B cell (primary cell): ENCODE data around the gene MVD. TPM values are rescaled to one million over a fixed set of nuclear protein-coding genes. Genes with fewer than 3 reads are reported as not detected.

Source experiments
- ATAC-seq: fragments of 200-7000 bp; cut with Tn5 transposase; one replicate; pipeline ENCODE4 v1.10.0; 2021; ENCODE audit warnings: low read depth, mild to moderate bottlenecking, moderate number of reproducible peaks, moderate library complexity
- CTCF ChIA-PET: fragments of 350-600 bp; sonication (Branson Sonifier 250); formaldehyde crosslinking; loops from one replicate; lab custom pipeline; 2021; ENCODE audit warnings: antibody characterized with exemption, inconsistent platforms; lab: Charles Lee
- POLR2A ChIA-PET: fragments of 350-600 bp; sonication (Branson Sonifier 250); formaldehyde crosslinking; loops from one replicate; lab custom pipeline; 2021; ENCODE audit warnings: antibody characterized with exemption; lab: Charles Lee
- DNase-seq: peaks from one replicate; pipeline ENCODE4 v3.0.0; 2013
- H2AFZ ChIP-seq: 2 replicates; pipeline ENCODE4 v1.6.1; 2012; ENCODE audit warnings: mild to moderate bottlenecking, low read depth, low read length; ENCODE audit not compliant: insufficient read depth, poor library complexity, severe bottlenecking
- H3K27ac ChIP-seq, 2 donors: 1 replicate in 1 of 2; 2 replicates in 1 of 2; pipeline ENCODE4 v1.5.1; 2012 to 2013; ENCODE audit warnings: low read length in 2 of 2, mild to moderate bottlenecking in 2 of 2, moderate library complexity in 1 of 2
- H3K27me3 ChIP-seq, 4 experiments: fragments of 200-600 bp in 1 of 4; sonication (generic) in 1 of 4; replicated peaks in 1 of 4; 1 replicate in 2 of 4; 2 replicates in 2 of 4; pipeline versions ENCODE4 v1.6.1 to v1.7.0; 2013 to 2016; ENCODE audit warnings: low read length in 3 of 4, mild to moderate bottlenecking in 2 of 4, mixed read lengths in 1 of 4, moderate library complexity in 1 of 4; ENCODE audit not compliant: insufficient read depth in 4 of 4, control insufficient read depth in 3 of 4; ENCODE audit errors: control extremely low read depth in 1 of 4
- H3K36me3 ChIP-seq, 2 experiments: replicated peaks in 1 of 2; 1 replicate in 1 of 2; 2 replicates in 1 of 2; pipeline versions ENCODE4 v1.6.1 to v1.7.1; 2013; ENCODE audit warnings: low read length in 1 of 2; ENCODE audit not compliant: insufficient read depth in 2 of 2, control insufficient read depth in 1 of 2; ENCODE audit errors: control extremely low read depth in 1 of 2, extremely low read depth in 1 of 2
- H3K4me1 ChIP-seq, 2 donors: fragments of 200-600 bp in 1 of 2; sonication (generic) in 1 of 2; 1 replicate in 1 of 2; 2 replicates in 1 of 2; pipeline versions ENCODE4 v1.5.1 to v1.6.1; 2013 to 2017; ENCODE audit warnings: low read length in 2 of 2; ENCODE audit not compliant: control insufficient read depth in 2 of 2, insufficient read depth in 2 of 2
- H3K4me2 ChIP-seq: replicated peaks from 2 replicates; pipeline ENCODE3; 2012; ENCODE audit warnings: mild to moderate bottlenecking, low read depth, low read length; ENCODE audit not compliant: poor library complexity, severe bottlenecking
- H3K4me3 ChIP-seq, 5 experiments: fragments of 200-600 bp in 1 of 5; sonication (generic) in 1 of 5; 1 replicate in 3 of 5; 2 replicates in 2 of 5; pipeline versions ENCODE4 v1.5.1 to v1.7.0; 2011 to 2016; ENCODE audit warnings: low read length in 4 of 5, mild to moderate bottlenecking in 4 of 5, low read depth in 2 of 5, control low read depth in 1 of 5, moderate library complexity in 1 of 5; ENCODE audit not compliant: insufficient read depth in 1 of 5; ENCODE audit errors: control extremely low read depth in 1 of 5, extremely low read depth in 1 of 5
- H3K79me2 ChIP-seq: fragments of 200-600 bp; sonication (generic); one replicate; pipeline ENCODE4 v1.6.0; 2016; ENCODE audit warnings: low read length; ENCODE audit not compliant: control insufficient read depth, insufficient read depth
- H3K9ac ChIP-seq: fragments of 200-600 bp; sonication (generic); 2 replicates; pipeline ENCODE4 v1.6.1; 2017; ENCODE audit warnings: mild to moderate bottlenecking, low read length, moderate library complexity
- H3K9me3 ChIP-seq, 3 donors: one replicate each; pipeline versions ENCODE4 v1.6.1 to v1.7.1; 2013; ENCODE audit warnings: low read length in 2 of 3; ENCODE audit not compliant: control insufficient read depth in 2 of 3, insufficient read depth in 1 of 3; ENCODE audit errors: control extremely low read depth in 1 of 3
- H4K20me1 ChIP-seq: 2 replicates; pipeline ENCODE4 v1.6.0; 2012; ENCODE audit warnings: mild to moderate bottlenecking, low read length; ENCODE audit not compliant: insufficient read depth, control insufficient read depth, poor library complexity, severe bottlenecking
- H3K27ac Mint-ChIP-seq: one replicate; pipeline ENCODE4 v1.8.0; 2021; ENCODE audit warnings: mixed read lengths
- H3K27me3 Mint-ChIP-seq: one replicate; pipeline ENCODE4 v1.8.0; 2021; ENCODE audit warnings: mixed read lengths
- H3K4me1 Mint-ChIP-seq: one replicate; pipeline ENCODE4 v1.8.0; 2021; ENCODE audit warnings: mixed read lengths
- H3K4me3 Mint-ChIP-seq: one replicate; pipeline ENCODE4 v1.8.0; 2021; ENCODE audit warnings: mixed read lengths
- H3K9me3 Mint-ChIP-seq: one replicate; pipeline ENCODE4 v1.8.0; 2022; ENCODE audit warnings: mixed read lengths; ENCODE audit not compliant: insufficient read depth
- CTCF ChIP-seq: fragments of 200-600 bp; IDR thresholded peaks from one replicate; pipeline ENCODE4 v1.8.0; 2022; ENCODE audit warnings: antibody characterized with exemption, mild to moderate bottlenecking
- EZH2 ChIP-seq: IDR thresholded peaks from 2 replicates; pipeline ENCODE4 v1.6.1; 2012; ENCODE audit warnings: borderline replicate concordance, low read depth, mild to moderate bottlenecking, moderate library complexity, low read length; ENCODE audit not compliant: insufficient read depth, poor library complexity, severe bottlenecking
- WGBS: methylation state at CpG from one replicate; pipeline ENCODE4 v1.1.5; 2013; ENCODE audit warnings: missing lambda C conversion rate; ENCODE audit not compliant: insufficient coverage; 5-methylcytosine and 5-hydroxymethylcytosine counted together
- intact Hi-C: fragments of 100-400 bp; cut with micrococcal nuclease; formaldehyde crosslinking; loops from one replicate; pipeline ENCODE4 v1.10.0; 2022
- polyA plus RNA-seq: library from polyadenylated mRNA; depleted of rRNA; stranded (reverse); fragments of >200 nt; gene quantifications from 2 replicates; pipeline ENCODE4 v1.2.3, GENCODE V29; 2012
- total RNA-seq, 2 donors: library from RNA; stranded (reverse); fragments of 120-200 nt in 1 of 2; gene quantifications; 1 replicate in 1 of 2; 2 replicates in 1 of 2; pipeline versions ENCODE4 v1.2.3 to v1.2.4, GENCODE V29; 2013 to 2022

The MVD gene
- total and polyA plus RNA-seq, 2 donors (not counting 1 experiment from before 2014, with no cell fraction given), result 40.9 to 95.4 TPM

GRCh38 chr16:88622125-88622524, 40.8 kb downstream of the MVD start:
- no peak overlapping the region for H3K27ac Mint-ChIP-seq
- H2AFZ ChIP-seq, result no peak overlapping the region
- H3K36me3 ChIP-seq, result peaks cover 0 to 62% of the 10 kb centered on the region in 2 experiments
- no peak overlapping the region for H3K4me2 ChIP-seq
- no peaks in the 10 kb centered on the region for H3K4me1 Mint-ChIP-seq
- POLR2A ChIA-PET, result no interaction called here
- no peaks in the 10 kb centered on the region for H3K9me3 Mint-ChIP-seq
- no peak for ATAC-seq
- H3K27me3 ChIP-seq, result no peaks in the 10 kb centered on the region
- intact Hi-C loops, result no loop called here
- H3K4me1 ChIP-seq, result no peaks in the 10 kb centered on the region
- H3K9me3 ChIP-seq, result no peaks in the 10 kb centered on the region
- H3K27me3 Mint-ChIP-seq, result no peaks in the 10 kb centered on the region
- H4K20me1 ChIP-seq, result peaks cover 61% of the 10 kb centered on the region
- peaks cover 33% of the 10 kb centered on the region for H3K79me2 ChIP-seq
- H3K4me3 ChIP-seq, result no peak overlapping the region
- no peak overlapping the region for H3K9ac ChIP-seq
- WGBS, result over 99% methylated on average over 19 of the region's 19 CpGs
- H3K27ac ChIP-seq, result no peak overlapping the region
- CTCF ChIA-PET, result no interaction called here
- no peak for DNase-seq
- H3K4me3 Mint-ChIP-seq, result no peak overlapping the region
- TF ChIP-seq CTCF (no peak), EZH2 (no peak)

GRCh38 chr16:88619859-88620815, 42.8 kb downstream of the MVD start:
- intact Hi-C loops, result no loop called here
- H3K4me3 Mint-ChIP-seq, result no peak overlapping the region
- DNase-seq, result no peak
- no peak overlapping the region for H3K4me2 ChIP-seq
- peak; percentile 28 for ATAC-seq
- no peaks in the 10 kb centered on the region for H3K9me3 Mint-ChIP-seq
- H3K27ac ChIP-seq, result no peak overlapping the region
- no peak overlapping the region for H3K9ac ChIP-seq
- no peaks in the 10 kb centered on the region for H3K27me3 Mint-ChIP-seq
- no peaks in the 10 kb centered on the region for H3K9me3 ChIP-seq
- H2AFZ ChIP-seq, result no peak overlapping the region
- H3K4me1 Mint-ChIP-seq, result no peaks in the 10 kb centered on the region
- H3K79me2 ChIP-seq, result peaks cover 52% of the 10 kb centered on the region
- H3K4me1 ChIP-seq, result no peaks in the 10 kb centered on the region
- POLR2A ChIA-PET, result interaction anchor here (0.6 to 1.8 kb wide), 4 partner anchors 12 to 28 kb away, joined by 3 to 6 read pairs (median 4); no protein-coding TSS in a partner anchor
- no peaks in the 10 kb centered on the region for H3K27me3 ChIP-seq
- no peak overlapping the region for H3K4me3 ChIP-seq
- H4K20me1 ChIP-seq, result peaks cover 78% of the 10 kb centered on the region
- CTCF ChIA-PET, result interaction anchor here (0.6 kb wide), 1 partner anchor 46 kb away, joined by 6 read pairs; no protein-coding TSS in a partner anchor
- 93% methylated on average over 8 of the region's 14 CpGs for WGBS
- TF ChIP-seq EZH2, result no peak
- no peak for TF ChIP-seq CTCF
- peaks cover 0 to 61% of the 10 kb centered on the region in 2 experiments for H3K36me3 ChIP-seq
- no peak overlapping the region for H3K27ac Mint-ChIP-seq
